Measurements from ENCODE around the gene GAS7.

GAS7 gene

DNA sequence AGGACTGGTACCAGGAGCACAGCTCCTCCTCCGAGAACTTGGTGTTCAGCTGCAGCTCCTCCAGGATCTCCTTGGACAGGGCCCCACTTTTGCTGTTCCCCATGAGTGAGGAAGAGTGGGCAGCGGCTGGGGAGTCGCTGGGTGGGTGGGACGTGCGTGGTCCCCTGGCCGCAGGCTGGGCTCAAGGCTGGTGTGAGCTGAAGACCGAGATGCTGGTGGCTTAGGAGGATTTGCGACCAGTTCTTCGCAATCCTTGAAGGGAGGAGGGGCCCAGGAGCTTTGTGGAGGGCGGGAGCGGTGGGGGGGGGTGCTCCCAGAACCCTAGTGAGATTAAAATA lies 293.4 kb downstream of the GAS7 start, which contains the start of gene RCVRN:
Gene RCVRN (minus strand): TSS at position 194 of the 338 bp plus-strand sequence. CDS start 91 bp downstream, at position 103.
- no peak within 1 kb of the TSS for H3K4me3 ChIP-seq (ENCODE audit: low read depth, low read length)
- in situ Hi-C loops (cut with HindIII; ENCODE audit: low pct_ligation_motif_present, low sequenced_read_pairs) = no loop called here
- H3K27ac ChIP-seq = no peak within 1 kb of the TSS
- no peaks in the 10 kb centered on the region for H3K27me3 ChIP-seq (replicated peaks)
- H3K36me3 ChIP-seq (replicated peaks) = no peaks in the 10 kb centered on the region
- DNase-seq = no peak
- TF ChIP-seq, protein P1, sequence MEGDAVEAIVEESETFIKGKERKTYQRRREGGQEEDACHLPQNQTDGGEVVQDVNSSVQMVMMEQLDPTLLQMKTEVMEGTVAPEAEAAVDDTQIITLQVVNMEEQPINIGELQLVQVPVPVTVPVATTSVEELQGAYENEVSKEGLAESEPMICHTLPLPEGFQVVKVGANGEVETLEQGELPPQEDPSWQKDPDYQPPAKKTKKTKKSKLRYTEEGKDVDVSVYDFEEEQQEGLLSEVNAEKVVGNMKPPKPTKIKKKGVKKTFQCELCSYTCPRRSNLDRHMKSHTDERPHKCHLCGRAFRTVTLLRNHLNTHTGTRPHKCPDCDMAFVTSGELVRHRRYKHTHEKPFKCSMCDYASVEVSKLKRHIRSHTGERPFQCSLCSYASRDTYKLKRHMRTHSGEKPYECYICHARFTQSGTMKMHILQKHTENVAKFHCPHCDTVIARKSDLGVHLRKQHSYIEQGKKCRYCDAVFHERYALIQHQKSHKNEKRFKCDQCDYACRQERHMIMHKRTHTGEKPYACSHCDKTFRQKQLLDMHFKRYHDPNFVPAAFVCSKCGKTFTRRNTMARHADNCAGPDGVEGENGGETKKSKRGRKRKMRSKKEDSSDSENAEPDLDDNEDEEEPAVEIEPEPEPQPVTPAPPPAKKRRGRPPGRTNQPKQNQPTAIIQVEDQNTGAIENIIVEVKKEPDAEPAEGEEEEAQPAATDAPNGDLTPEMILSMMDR (IDR thresholded peaks at IDR 0.05; ENCODE audit: low read depth, low read length, missing control alignments) = no peak

DNA sequence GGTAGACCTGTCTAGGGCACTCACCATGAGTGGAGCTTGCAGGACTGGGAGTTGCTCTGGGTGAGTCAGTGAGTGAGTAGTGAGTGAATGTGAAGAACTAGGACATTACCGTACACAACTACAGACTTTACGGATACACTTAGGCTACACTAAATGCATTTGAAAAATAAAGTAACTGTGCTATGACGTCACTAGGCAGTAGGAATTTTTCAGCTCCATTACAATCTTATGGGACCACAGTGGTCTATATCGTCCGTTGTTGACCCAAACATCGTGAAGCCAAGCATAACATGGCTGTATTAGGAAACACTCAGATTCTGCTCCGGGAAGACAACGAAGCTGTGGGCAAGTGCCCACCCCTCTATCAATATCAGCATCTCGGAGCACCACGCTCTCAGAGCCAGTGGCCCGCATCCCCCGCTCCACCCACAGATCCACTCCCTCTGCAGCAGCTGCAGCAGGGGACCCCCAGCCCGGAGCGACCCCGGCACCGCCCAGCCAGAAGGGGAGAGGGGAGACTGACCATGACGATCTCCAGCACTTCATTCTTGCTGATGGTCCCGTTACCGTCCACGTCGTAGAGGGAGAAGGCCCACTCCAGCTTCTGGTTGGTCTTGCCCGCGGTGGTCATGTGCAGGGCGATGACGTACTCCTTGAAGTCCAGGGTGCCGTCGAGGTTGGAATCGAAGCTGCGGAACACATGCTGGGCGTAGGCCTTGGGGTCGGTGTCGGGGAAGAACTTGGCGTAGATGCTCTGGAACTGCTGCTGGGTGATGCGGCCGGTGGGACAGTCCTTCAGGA lies 293.9 kb downstream of the GAS7 start:
- in situ Hi-C loops (cut with HindIII; ENCODE audit: low pct_ligation_motif_present, low sequenced_read_pairs) = no loop called here
- TF ChIP-seq, protein P1 (IDR thresholded peaks at IDR 0.05; ENCODE audit: low read depth, low read length, missing control alignments) = no peak
- Histone ChIP-seq H3K4me3 (ENCODE audit: low read depth, low read length) (no peak overlapping the region), H3K36me3 (replicated peaks) (no peaks in the 10 kb centered on the region), H3K27ac (no peak overlapping the region), H3K27me3 (replicated peaks) (no peaks in the 10 kb centered on the region)
- no peak for DNase-seq

- DNase-seq = no peak
- Histone ChIP-seq H3K27me3 (replicated peaks) (no peaks in the 10 kb centered on the region), H3K36me3 (replicated peaks) (no peaks in the 10 kb centered on the region), H3K27ac (no peak overlapping the region), H3K4me3 (ENCODE audit: low read depth, low read length) (no peak overlapping the region)
- TF ChIP-seq, protein P1 (IDR thresholded peaks at IDR 0.05; ENCODE audit: low read depth, low read length, missing control alignments) = no peak
- in situ Hi-C loops (cut with HindIII; ENCODE audit: low pct_ligation_motif_present, low sequenced_read_pairs) = no loop called here
These were observed 296.3 kb downstream of the GAS7 start for GRCh38 chr17:9902120-9902519.

DNA sequence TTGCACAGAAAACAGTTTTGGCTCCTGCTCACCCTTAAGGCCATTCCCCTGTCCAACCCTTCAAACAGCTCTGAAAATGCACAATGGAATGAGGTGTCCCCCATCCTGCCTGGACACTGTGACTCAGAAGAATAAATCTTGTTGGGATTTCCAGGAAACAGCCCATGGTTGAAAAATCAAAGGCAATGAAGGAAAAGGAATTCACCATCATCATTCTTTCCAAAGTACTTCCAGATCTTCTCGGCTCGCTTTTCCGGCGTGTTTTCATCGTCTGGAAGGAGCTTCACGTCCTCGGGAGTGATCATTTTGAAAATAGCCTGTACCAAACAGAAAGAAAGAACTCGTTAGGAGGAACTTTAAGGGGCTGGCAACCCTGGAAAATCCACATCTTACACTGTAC lies 297.6 kb downstream of the GAS7 start:
- Histone ChIP-seq H3K36me3 (replicated peaks) (no peaks in the 10 kb centered on the region), H3K27ac (no peak overlapping the region), H3K4me3 (ENCODE audit: low read depth, low read length) (no peak overlapping the region), H3K27me3 (replicated peaks) (no peaks in the 10 kb centered on the region)
- DNase-seq = no peak
- in situ Hi-C loops (cut with HindIII; ENCODE audit: low pct_ligation_motif_present, low sequenced_read_pairs) = no loop called here
- TF ChIP-seq, protein P1 (IDR thresholded peaks at IDR 0.05; ENCODE audit: low read depth, low read length, missing control alignments) = no peak

DNA sequence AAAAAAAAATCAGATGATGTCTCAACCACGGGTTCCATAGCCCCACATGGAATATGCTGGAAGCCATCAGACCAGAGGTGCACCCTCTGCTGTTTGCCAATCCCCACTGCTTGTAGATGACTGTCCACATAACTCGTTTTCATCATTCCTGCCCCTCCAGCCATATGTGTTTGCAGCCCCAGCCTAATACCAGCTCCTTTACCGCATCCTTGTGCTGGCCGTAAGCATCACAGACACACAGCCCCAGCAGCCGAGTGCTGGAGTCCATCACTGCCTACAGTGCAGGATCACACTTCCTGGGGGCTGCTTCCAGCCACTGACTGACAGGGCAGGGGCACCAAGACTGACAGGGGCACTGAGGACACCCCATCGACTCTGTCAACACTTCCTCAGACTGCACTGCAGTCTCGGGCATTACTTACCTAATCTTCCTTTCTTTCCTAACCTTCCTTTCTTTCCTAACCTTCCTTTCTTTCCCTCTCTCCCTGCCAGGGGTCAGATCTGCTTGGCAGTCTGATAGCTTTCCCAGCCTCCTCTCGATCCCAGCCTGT lies 298.3 kb downstream of the GAS7 start:
- TF ChIP-seq, protein P1 (IDR thresholded peaks at IDR 0.05; ENCODE audit: low read depth, low read length, missing control alignments) = no peak
- DNase-seq = no peak
- in situ Hi-C loops (cut with HindIII; ENCODE audit: low pct_ligation_motif_present, low sequenced_read_pairs) = no loop called here
- Histone ChIP-seq H3K4me3 (ENCODE audit: low read depth, low read length) (no peak overlapping the region), H3K36me3 (replicated peaks) (no peaks in the 10 kb centered on the region), H3K27me3 (replicated peaks) (no peaks in the 10 kb centered on the region), H3K27ac (no peak overlapping the region)

Data from brain microvascular endothelial cell (primary cell).